Keratinocyte (primary cell): ENCODE measurements around the gene LASP1NB.

Experiments used
- DNase-seq: peaks from one replicate; pipeline ENCODE4 v3.0.0-alpha.2; 2011; ENCODE audit warnings: low read depth, missing footprints, low spot score
- FAIRE-seq: peaks from 2 replicates; lab custom pipeline; 2011; peaks lifted over from hg19 to GRCh38; lab: Jason Lieb, UNC
- H2AFZ ChIP-seq: 2 replicates; pipeline ENCODE4 v1.6.0; 2012; ENCODE audit warnings: low read length, control low read depth, inconsistent platforms; ENCODE audit not compliant: control insufficient read depth
- H3K27ac ChIP-seq: 2 replicates; pipeline ENCODE4 v1.5.1; 2011; ENCODE audit warnings: low read length; ENCODE audit not compliant: control insufficient read depth, insufficient read depth
- H3K27me3 ChIP-seq: 3 replicates; pipeline ENCODE4 v1.6.0; 2011; ENCODE audit warnings: low read length; ENCODE audit not compliant: control insufficient read depth, insufficient read depth; ENCODE audit errors: extremely low read depth
- H3K36me3 ChIP-seq, 2 experiments: 2 replicates in 1 of 2; 3 replicates in 1 of 2; pipeline ENCODE4 v1.5.1; 2011; ENCODE audit warnings: low read length in 2 of 2, mild to moderate bottlenecking in 1 of 2; ENCODE audit not compliant: control insufficient read depth in 2 of 2, insufficient read depth in 2 of 2; ENCODE audit errors: extremely low read depth in 1 of 2
- H3K4me1 ChIP-seq: 3 replicates; pipeline ENCODE4 v1.5.1; 2011; ENCODE audit warnings: low read length; ENCODE audit not compliant: control insufficient read depth, insufficient read depth; ENCODE audit errors: extremely low read depth
- H3K4me2 ChIP-seq: 3 replicates; pipeline ENCODE4 v1.6.0; 2011; ENCODE audit warnings: low read depth, low read length; ENCODE audit not compliant: control insufficient read depth, insufficient read depth; ENCODE audit errors: extremely low read depth
- H3K4me3 ChIP-seq, 3 experiments: fragments of 200-600 bp in 1 of 3; sonication (generic) in 1 of 3; 2 replicates in 2 of 3; 3 replicates in 1 of 3; pipeline ENCODE4 v1.5.1; 2011 to 2016; ENCODE audit warnings: low read length in 3 of 3, mild to moderate bottlenecking in 3 of 3, control low read depth in 2 of 3, inconsistent platforms in 1 of 3, low read depth in 1 of 3, mixed read lengths in 1 of 3, mixed run types in 1 of 3, moderate library complexity in 1 of 3; ENCODE audit not compliant: control insufficient read depth in 2 of 3, insufficient read depth in 2 of 3; ENCODE audit errors: extremely low read depth in 1 of 3
- H3K79me2 ChIP-seq: 2 replicates; pipeline ENCODE4 v1.6.0; 2012; ENCODE audit warnings: low read length; ENCODE audit not compliant: control insufficient read depth, insufficient read depth
- H3K9ac ChIP-seq: 3 replicates; pipeline ENCODE4 v1.6.0; 2011; ENCODE audit warnings: low read length; ENCODE audit not compliant: control insufficient read depth, insufficient read depth; ENCODE audit errors: extremely low read depth
- H3K9me1 ChIP-seq: 3 replicates; pipeline ENCODE4 v1.6.0; 2011; ENCODE audit warnings: low read length; ENCODE audit not compliant: control insufficient read depth, insufficient read depth; ENCODE audit errors: extremely low read depth
- H3K9me3 ChIP-seq: 2 replicates; pipeline ENCODE4 v1.5.1; 2012; ENCODE audit warnings: low read depth, low read length; ENCODE audit not compliant: control insufficient read depth
- H4K20me1 ChIP-seq: 3 replicates; pipeline ENCODE4 v1.6.0; 2011; ENCODE audit warnings: low read length; ENCODE audit not compliant: control insufficient read depth, insufficient read depth; ENCODE audit errors: extremely low read depth
- CTCF ChIP-seq, 3 experiments: IDR thresholded peaks in 1 of 3; conservative IDR thresholded peaks in 1 of 3; optimal IDR thresholded peaks in 1 of 3; 2 replicates in 2 of 3; 3 replicates in 1 of 3; pipeline versions ENCODE3 to v1.5.1; 2011; ENCODE audit warnings: low read length in 3 of 3, mild to moderate bottlenecking in 3 of 3, moderate library complexity in 2 of 3, control low read depth in 1 of 3, inconsistent platforms in 1 of 3; ENCODE audit not compliant: insufficient read depth in 2 of 3; ENCODE audit errors: extremely low read depth in 1 of 3
- EZH2 ChIP-seq: IDR thresholded peaks from one replicate; pipeline ENCODE4 v1.6.1; 2012; ENCODE audit warnings: inconsistent platforms, mild to moderate bottlenecking, low read length, moderate library complexity
- dilution Hi-C: fragments of 300-500 bp; cut with MboI; formaldehyde crosslinking; loops from one replicate; pipeline ENCODE4 v1.7.0; 2020; ENCODE audit warnings: low sequenced_read_pairs; ENCODE audit not compliant: extremely low pct_ligation_motif_present

LASP1NB gene

GRCh38 chr17:38889745-38890409, 35.5 kb upstream of the LASP1NB start:
- no peak for DNase-seq
- Histone ChIP-seq H3K27me3 (no peaks in the 10 kb centered on the region), H3K4me3 (no peak overlapping the region), H3K4me2 (no peak overlapping the region), H3K9me3 (no peaks in the 10 kb centered on the region), H3K9ac (no peak overlapping the region), H3K4me1 (no peaks in the 10 kb centered on the region), H3K27ac (no peak overlapping the region), H4K20me1 (peaks cover 6% of the 10 kb centered on the region), H2AFZ (no peak overlapping the region), H3K79me2 (peaks cover 51% of the 10 kb centered on the region), H3K9me1 (no peaks in the 10 kb centered on the region), H3K36me3 (peaks cover 55 to 66% of the 10 kb centered on the region in 2 experiments)
- FAIRE-seq: no peak
- TF ChIP-seq CTCF (optimal IDR thresholded peaks at IDR 0.05 in 1 of 3, IDR thresholded peaks at IDR 0.05 in 1 of 3, conservative IDR thresholded peaks at IDR 0.05 in 1 of 3; ENCODE audit: extremely low read depth in 1 of 3, insufficient read depth in 2 of 3, low read length in 3 of 3) (no peak), EZH2 (no peak)
- dilution Hi-C loops: no loop called here

- peaks cover 46% of the 10 kb centered on the region for H3K79me2 ChIP-seq
Observed at GRCh38 chr17:38890410-38890746, 35.0 kb upstream of the LASP1NB start.

More at GRCh38 chr17:38890410-38890746, 35.0 kb upstream of the LASP1NB start:
- DNase-seq (no peak), FAIRE-seq (no peak)
- Histone ChIP-seq H3K9me1 (no peaks in the 10 kb centered on the region), H3K27me3 (no peaks in the 10 kb centered on the region), H3K9ac (no peak overlapping the region), H4K20me1 (peaks cover 6% of the 10 kb centered on the region), H3K4me2 (no peak overlapping the region), H3K4me1 (no peaks in the 10 kb centered on the region), H3K4me3 (no peak overlapping the region), H3K27ac (no peak overlapping the region), H3K9me3 (no peaks in the 10 kb centered on the region), H3K36me3 (peaks cover 55 to 65% of the 10 kb centered on the region in 2 experiments), H2AFZ (no peak overlapping the region)
- no peak for TF ChIP-seq CTCF (optimal IDR thresholded peaks at IDR 0.05 in 1 of 3, IDR thresholded peaks at IDR 0.05 in 1 of 3, conservative IDR thresholded peaks at IDR 0.05 in 1 of 3; ENCODE audit: extremely low read depth in 1 of 3, insufficient read depth in 2 of 3, low read length in 3 of 3)
- TF ChIP-seq EZH2: no peak
- dilution Hi-C loops: no loop called here
